ENCODE results near the gene ABCF1.

ABCF1 gene

GRCh38 chr6:30542915-30543314 is 28.3 kb upstream of the ABCF1 start:
- Histone ChIP-seq H3K9me3 (no peaks in the 10 kb centered on the region), H3K9ac (0 out of 2 replicates have a peak overlapping the region, but pooled peaks have one; percentile 56), H3K4me3 (no peak overlapping the region), H4K20me1 (no peaks in the 10 kb centered on the region), H3K4me1 (peaks cover 25% of the 10 kb centered on the region), H3K36me3 (peaks cover 32% of the 10 kb centered on the region), H3K4me2 (peak overlapping the region; percentile 91), H3K27me3 (no peaks in the 10 kb centered on the region), H3K27ac (no peak overlapping the region)
- TF ChIP-seq Cebpa-rat (IDR thresholded peaks at IDR 0.05) = no peak

GRCh38 chr6:30543821-30544220 is 27.4 kb upstream of the ABCF1 start:
- Histone ChIP-seq H3K27ac (no peak overlapping the region), H3K4me1 (peaks cover 25% of the 10 kb centered on the region), H3K4me3 (no peak overlapping the region), H4K20me1 (no peaks in the 10 kb centered on the region), H3K27me3 (no peaks in the 10 kb centered on the region), H3K9ac (no peak overlapping the region), H3K9me3 (no peaks in the 10 kb centered on the region), H3K4me2 (no peak overlapping the region), H3K36me3 (peaks cover 41% of the 10 kb centered on the region)
- TF ChIP-seq Cebpa-rat (IDR thresholded peaks at IDR 0.05) = no peak

- H3K36me3 ChIP-seq = peaks cover 51% of the 10 kb centered on the region
- TF ChIP-seq Cebpa-rat (IDR thresholded peaks at IDR 0.05) = no peak
- H4K20me1 ChIP-seq = no peaks in the 10 kb centered on the region
- no peaks in the 10 kb centered on the region for H3K27me3 ChIP-seq
- H3K27ac ChIP-seq = no peak overlapping the region
- H3K9me3 ChIP-seq = no peaks in the 10 kb centered on the region
- peaks cover 25% of the 10 kb centered on the region for H3K4me1 ChIP-seq
- no peak overlapping the region for H3K4me3 ChIP-seq
- 0 out of 2 replicates have a peak overlapping the region, but pooled peaks have one; percentile 7 for H3K4me2 ChIP-seq
- no peak overlapping the region for H3K9ac ChIP-seq
These were observed 26.5 kb upstream of the ABCF1 start for GRCh38 chr6:30544666-30545272.

- Histone ChIP-seq H3K4me2 (no peak overlapping the region), H3K27ac (no peak overlapping the region), H3K9ac (no peak overlapping the region), H3K9me3 (no peaks in the 10 kb centered on the region), H4K20me1 (0 out of 2 replicates have a peak, but pooled peaks cover 2% of the 10 kb centered on the region), H3K36me3 (peaks cover 78% of the 10 kb centered on the region), H3K4me3 (no peak overlapping the region), H3K27me3 (no peaks in the 10 kb centered on the region), H3K4me1 (peaks cover 17% of the 10 kb centered on the region)
- TF ChIP-seq Cebpa-rat (IDR thresholded peaks at IDR 0.05) = no peak
These were observed 23.8 kb upstream of the ABCF1 start for GRCh38 chr6:30547454-30547853.

GRCh38 chr6:30548375-30548774 is 22.9 kb upstream of the ABCF1 start:
- Histone ChIP-seq H3K9ac (no peak overlapping the region), H3K36me3 (peaks cover 87% of the 10 kb centered on the region), H3K4me3 (no peak overlapping the region), H3K9me3 (no peaks in the 10 kb centered on the region), H4K20me1 (peaks cover 8% of the 10 kb centered on the region; the same call in 1 of the 2 replicates), H3K27me3 (no peaks in the 10 kb centered on the region), H3K27ac (no peak overlapping the region), H3K4me1 (peaks cover 8% of the 10 kb centered on the region), H3K4me2 (no peak overlapping the region)
- no peak for TF ChIP-seq Cebpa-rat (IDR thresholded peaks at IDR 0.05)

- peaks cover 54% of the 10 kb centered on the region for H3K36me3 ChIP-seq
- no peaks in the 10 kb centered on the region for H3K27me3 ChIP-seq
- peak overlapping the region; percentile 85; the same call in 1 of the 2 replicates for H3K4me3 ChIP-seq
- H3K4me1 ChIP-seq = peaks cover 31% of the 10 kb centered on the region
- peak overlapping the region; percentile 90 for H3K4me2 ChIP-seq
- H3K9me3 ChIP-seq = no peaks in the 10 kb centered on the region
- peak overlapping the region; percentile 90 for H3K9ac ChIP-seq
- H3K27ac ChIP-seq = peak overlapping the region; percentile 95; the same call in 1 of the 2 replicates
- H4K20me1 ChIP-seq = peaks cover 34% of the 10 kb centered on the region; the same call in 1 of the 2 replicates
- no peak for TF ChIP-seq Cebpa-rat (IDR thresholded peaks at IDR 0.05)
These were observed 16.8 kb upstream of the ABCF1 start for GRCh38 chr6:30554404-30554803.

GRCh38 chr6:30554962-30555815 is 16.1 kb upstream of the ABCF1 start:
- peak overlapping the region; percentile 85 for H3K4me3 ChIP-seq
- peak overlapping the region; percentile 95 for H3K27ac ChIP-seq
- H3K4me1 ChIP-seq = peaks cover 37% of the 10 kb centered on the region
- H4K20me1 ChIP-seq = peaks cover 38% of the 10 kb centered on the region; the same call in 1 of the 2 replicates
- H3K9ac ChIP-seq = peak overlapping the region; percentile 90
- H3K4me2 ChIP-seq = peak overlapping the region; percentile 90
- H3K9me3 ChIP-seq = no peaks in the 10 kb centered on the region
- no peaks in the 10 kb centered on the region for H3K27me3 ChIP-seq
- H3K36me3 ChIP-seq = peaks cover 50% of the 10 kb centered on the region
- TF ChIP-seq Cebpa-rat (IDR thresholded peaks at IDR 0.05) = no peak

- peaks cover 41% of the 10 kb centered on the region; the same call in 1 of the 2 replicates for H4K20me1 ChIP-seq
- peaks cover 44% of the 10 kb centered on the region for H3K36me3 ChIP-seq
- H3K4me2 ChIP-seq = peak overlapping the region; percentile 90
- peak overlapping the region; percentile 85 for H3K4me3 ChIP-seq
- H3K27me3 ChIP-seq = no peaks in the 10 kb centered on the region
- no peaks in the 10 kb centered on the region for H3K9me3 ChIP-seq
- no peak for TF ChIP-seq Cebpa-rat (IDR thresholded peaks at IDR 0.05)
- peak overlapping the region; percentile 95 for H3K27ac ChIP-seq
- H3K9ac ChIP-seq = peak overlapping the region; percentile 90
- H3K4me1 ChIP-seq = peaks cover 38% of the 10 kb centered on the region
These were observed 15.5 kb upstream of the ABCF1 start for GRCh38 chr6:30555816-30556065.

GRCh38 chr6:30556066-30556905 is 15.0 kb upstream of the ABCF1 start, which contains the start of gene GNL1:
Gene GNL1, minus strand, starts transcription at chr6:30556489. Its CDS starts 286 bp downstream, at chr6:30556203.
- Histone ChIP-seq H3K36me3 (peaks cover 43% of the 10 kb centered on the region), H3K4me1 (peaks cover 38% of the 10 kb centered on the region), H3K4me3 (peak within 1 kb of the TSS; percentile 85), H3K27ac (peak within 1 kb of the TSS; percentile 95), H3K9ac (peak within 1 kb of the TSS; percentile 90), H3K4me2 (peak within 1 kb of the TSS; percentile 90), H4K20me1 (peaks cover 46% of the 10 kb centered on the region; the same call in 1 of the 2 replicates), H3K27me3 (no peaks in the 10 kb centered on the region), H3K9me3 (no peaks in the 10 kb centered on the region)
- no peak for TF ChIP-seq Cebpa-rat (IDR thresholded peaks at IDR 0.05)
